ENCODE data around the gene SLIT1. TPM values are rescaled to one million over a fixed set of nuclear protein-coding genes. Genes with fewer than 3 reads are reported as not detected.

Gene SLIT1
- total and polyA plus RNA-seq, 2 donors (not counting 1 experiment from before 2014, with no cell fraction given) = 0.15 to 0.49 TPM

- intact Hi-C loops (cut with micrococcal nuclease) = no loop called here
- Histone ChIP-seq H3K79me2 (ENCODE audit: control insufficient read depth, insufficient read depth, low read length) (no peaks in the 10 kb centered on the region), H3K4me2 (replicated peaks; ENCODE audit: low read depth, low read length, poor library complexity, severe bottlenecking) (no peak overlapping the region), H4K20me1 (ENCODE audit: control insufficient read depth, insufficient read depth, low read length, poor library complexity, severe bottlenecking) (no peaks in the 10 kb centered on the region), H3K27ac (ENCODE audit: low read length in 2 of 2) (no peak overlapping the region), H2AFZ (ENCODE audit: insufficient read depth, low read depth, low read length, poor library complexity, severe bottlenecking) (no peak overlapping the region), H3K4me1 (ENCODE audit: control insufficient read depth in 2 of 2, insufficient read depth in 2 of 2, low read length in 2 of 2) (peaks cover 0 to 6% of the 10 kb centered on the region in 2 donors), H3K4me3 (ENCODE audit: control extremely low read depth in 1 of 5, extremely low read depth in 1 of 5, insufficient read depth in 1 of 5, low read depth in 2 of 5, low read length in 4 of 5) (no peak overlapping the region), H3K9me3 (ENCODE audit: control extremely low read depth in 1 of 3, control insufficient read depth in 2 of 3, insufficient read depth in 1 of 3, low read length in 2 of 3) (peaks cover 0 to 3% (median 2%) of the 10 kb centered on the region in 3 donors), H3K9ac (ENCODE audit: low read length) (no peak overlapping the region), H3K36me3 (replicated peaks in 1 of 2; ENCODE audit: control extremely low read depth in 1 of 2, control insufficient read depth in 1 of 2, extremely low read depth in 1 of 2, insufficient read depth in 2 of 2, low read length in 1 of 2) (no peaks in the 10 kb centered on the region), H3K27me3 (replicated peaks in 1 of 4; ENCODE audit: control extremely low read depth in 1 of 4, control insufficient read depth in 3 of 4, insufficient read depth in 4 of 4, low read length in 3 of 4) (peaks cover 0 to 21% (median 4%) of the 10 kb centered on the region in 4 experiments)
- Mint-ChIP-seq H3K9me3 (ENCODE audit: insufficient read depth) (peaks cover 2% of the 10 kb centered on the region), H3K27ac (no peak overlapping the region), H3K4me1 (peaks cover 2% of the 10 kb centered on the region), H3K27me3 (peaks cover 52% of the 10 kb centered on the region), H3K4me3 (no peak overlapping the region)
- ChIA-PET POLR2A (no interaction called here), CTCF (interaction anchor here (1.2 to 1.4 kb wide), 2 partner anchors 23 to 24 kb away, joined by 4 read pairs; no protein-coding TSS in a partner anchor)
- ATAC-seq (ENCODE audit: low read depth) (no peak), DNase-seq (no peak)
- WGBS (ENCODE audit: insufficient coverage) = 88% methylated on average over 3 of the region's 6 CpGs
- TF ChIP-seq EZH2 (IDR thresholded peaks at IDR 0.05; ENCODE audit: borderline replicate concordance, insufficient read depth, low read depth, low read length, poor library complexity, severe bottlenecking) (no peak), CTCF (IDR thresholded peaks at IDR 0.05) (no peak)
These were observed 88.7 kb downstream of the SLIT1 start for GRCh38 chr10:97097084-97097433.

- no peak for ATAC-seq (ENCODE audit: low read depth)
- Histone ChIP-seq H2AFZ (ENCODE audit: insufficient read depth, low read depth, low read length, poor library complexity, severe bottlenecking) (no peak overlapping the region), H3K4me1 (ENCODE audit: control insufficient read depth in 2 of 2, insufficient read depth in 2 of 2, low read length in 2 of 2) (peaks cover 0 to 6% of the 10 kb centered on the region in 2 donors), H3K36me3 (replicated peaks in 1 of 2; ENCODE audit: control extremely low read depth in 1 of 2, control insufficient read depth in 1 of 2, extremely low read depth in 1 of 2, insufficient read depth in 2 of 2, low read length in 1 of 2) (no peaks in the 10 kb centered on the region), H3K4me3 (ENCODE audit: control extremely low read depth in 1 of 5, extremely low read depth in 1 of 5, insufficient read depth in 1 of 5, low read depth in 2 of 5, low read length in 4 of 5) (no peak overlapping the region), H3K27me3 (replicated peaks in 1 of 4; ENCODE audit: control extremely low read depth in 1 of 4, control insufficient read depth in 3 of 4, insufficient read depth in 4 of 4, low read length in 3 of 4) (peaks cover 0 to 24% (median 4%) of the 10 kb centered on the region in 4 experiments), H4K20me1 (ENCODE audit: control insufficient read depth, insufficient read depth, low read length, poor library complexity, severe bottlenecking) (no peaks in the 10 kb centered on the region), H3K4me2 (replicated peaks; ENCODE audit: low read depth, low read length, poor library complexity, severe bottlenecking) (peak overlapping the region; percentile 33), H3K9me3 (ENCODE audit: control extremely low read depth in 1 of 3, control insufficient read depth in 2 of 3, insufficient read depth in 1 of 3, low read length in 2 of 3) (peaks cover 0 to 3% (median 2%) of the 10 kb centered on the region in 3 donors), H3K79me2 (ENCODE audit: control insufficient read depth, insufficient read depth, low read length) (no peaks in the 10 kb centered on the region), H3K9ac (ENCODE audit: low read length) (no peak overlapping the region), H3K27ac (ENCODE audit: low read length in 2 of 2) (no peak overlapping the region)
- intact Hi-C loops (cut with micrococcal nuclease) = no loop called here
- Mint-ChIP-seq H3K27ac (no peak overlapping the region), H3K4me1 (peaks cover 2% of the 10 kb centered on the region), H3K9me3 (ENCODE audit: insufficient read depth) (peaks cover 2% of the 10 kb centered on the region), H3K4me3 (peak overlapping the region; percentile 7), H3K27me3 (peaks cover 55% of the 10 kb centered on the region)
- ChIA-PET CTCF (interaction anchor here (0.9 to 1.4 kb wide), 3 partner anchors 22 to 114 kb away, joined by 4 read pairs; no protein-coding TSS in a partner anchor), POLR2A (no interaction called here)
- DNase-seq = no peak
- TF ChIP-seq CTCF (IDR thresholded peaks at IDR 0.05) = no peak
- TF ChIP-seq EZH2 (IDR thresholded peaks at IDR 0.05; ENCODE audit: borderline replicate concordance, insufficient read depth, low read depth, low read length, poor library complexity, severe bottlenecking) = no peak
- WGBS (ENCODE audit: insufficient coverage) = 20% methylated on average over 15 of the region's 23 CpGs
These were observed 89.3 kb downstream of the SLIT1 start for GRCh38 chr10:97096261-97097083.
